ENCODE measurements around the gene ATL3.

GRCh38 chr11:63652671-63653070, 18.5 kb downstream of the ATL3 start:
- TF ChIP-seq, protein P1, sequence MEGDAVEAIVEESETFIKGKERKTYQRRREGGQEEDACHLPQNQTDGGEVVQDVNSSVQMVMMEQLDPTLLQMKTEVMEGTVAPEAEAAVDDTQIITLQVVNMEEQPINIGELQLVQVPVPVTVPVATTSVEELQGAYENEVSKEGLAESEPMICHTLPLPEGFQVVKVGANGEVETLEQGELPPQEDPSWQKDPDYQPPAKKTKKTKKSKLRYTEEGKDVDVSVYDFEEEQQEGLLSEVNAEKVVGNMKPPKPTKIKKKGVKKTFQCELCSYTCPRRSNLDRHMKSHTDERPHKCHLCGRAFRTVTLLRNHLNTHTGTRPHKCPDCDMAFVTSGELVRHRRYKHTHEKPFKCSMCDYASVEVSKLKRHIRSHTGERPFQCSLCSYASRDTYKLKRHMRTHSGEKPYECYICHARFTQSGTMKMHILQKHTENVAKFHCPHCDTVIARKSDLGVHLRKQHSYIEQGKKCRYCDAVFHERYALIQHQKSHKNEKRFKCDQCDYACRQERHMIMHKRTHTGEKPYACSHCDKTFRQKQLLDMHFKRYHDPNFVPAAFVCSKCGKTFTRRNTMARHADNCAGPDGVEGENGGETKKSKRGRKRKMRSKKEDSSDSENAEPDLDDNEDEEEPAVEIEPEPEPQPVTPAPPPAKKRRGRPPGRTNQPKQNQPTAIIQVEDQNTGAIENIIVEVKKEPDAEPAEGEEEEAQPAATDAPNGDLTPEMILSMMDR (IDR thresholded peaks at IDR 0.05): no peak
- TF ChIP-seq, protein P2, sequence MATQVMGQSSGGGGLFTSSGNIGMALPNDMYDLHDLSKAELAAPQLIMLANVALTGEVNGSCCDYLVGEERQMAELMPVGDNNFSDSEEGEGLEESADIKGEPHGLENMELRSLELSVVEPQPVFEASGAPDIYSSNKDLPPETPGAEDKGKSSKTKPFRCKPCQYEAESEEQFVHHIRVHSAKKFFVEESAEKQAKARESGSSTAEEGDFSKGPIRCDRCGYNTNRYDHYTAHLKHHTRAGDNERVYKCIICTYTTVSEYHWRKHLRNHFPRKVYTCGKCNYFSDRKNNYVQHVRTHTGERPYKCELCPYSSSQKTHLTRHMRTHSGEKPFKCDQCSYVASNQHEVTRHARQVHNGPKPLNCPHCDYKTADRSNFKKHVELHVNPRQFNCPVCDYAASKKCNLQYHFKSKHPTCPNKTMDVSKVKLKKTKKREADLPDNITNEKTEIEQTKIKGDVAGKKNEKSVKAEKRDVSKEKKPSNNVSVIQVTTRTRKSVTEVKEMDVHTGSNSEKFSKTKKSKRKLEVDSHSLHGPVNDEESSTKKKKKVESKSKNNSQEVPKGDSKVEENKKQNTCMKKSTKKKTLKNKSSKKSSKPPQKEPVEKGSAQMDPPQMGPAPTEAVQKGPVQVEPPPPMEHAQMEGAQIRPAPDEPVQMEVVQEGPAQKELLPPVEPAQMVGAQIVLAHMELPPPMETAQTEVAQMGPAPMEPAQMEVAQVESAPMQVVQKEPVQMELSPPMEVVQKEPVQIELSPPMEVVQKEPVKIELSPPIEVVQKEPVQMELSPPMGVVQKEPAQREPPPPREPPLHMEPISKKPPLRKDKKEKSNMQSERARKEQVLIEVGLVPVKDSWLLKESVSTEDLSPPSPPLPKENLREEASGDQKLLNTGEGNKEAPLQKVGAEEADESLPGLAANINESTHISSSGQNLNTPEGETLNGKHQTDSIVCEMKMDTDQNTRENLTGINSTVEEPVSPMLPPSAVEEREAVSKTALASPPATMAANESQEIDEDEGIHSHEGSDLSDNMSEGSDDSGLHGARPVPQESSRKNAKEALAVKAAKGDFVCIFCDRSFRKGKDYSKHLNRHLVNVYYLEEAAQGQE (IDR thresholded peaks at IDR 0.05; ENCODE audit: insufficient read depth in 1 of 2, low read depth in 2 of 2, low read length in 1 of 2): no peak
- no peak for TF ChIP-seq TCF7L2 (IDR thresholded peaks at IDR 0.05; ENCODE audit: low read depth, low read length)
